ENCODE results near the gene ZNF692.
"Not testable (repeated sequence)": the region's sequence is repeated elsewhere in the genome, so short reads cannot be mapped to it uniquely, and the experiment has no call there.

The ZNF692 gene
- total RNA-seq, result 16.8 to 38.8 reads per million in 2 donors

GRCh38 chr1:248858891-248859889 is at the start of gene ZNF692:
TSS of gene ZNF692 (minus strand) at chr1:248859085. CDS start at chr1:248858309, 776 bp downstream.
- DNase-seq, result peak; percentile 92 to 99 (median 96)

DNA sequence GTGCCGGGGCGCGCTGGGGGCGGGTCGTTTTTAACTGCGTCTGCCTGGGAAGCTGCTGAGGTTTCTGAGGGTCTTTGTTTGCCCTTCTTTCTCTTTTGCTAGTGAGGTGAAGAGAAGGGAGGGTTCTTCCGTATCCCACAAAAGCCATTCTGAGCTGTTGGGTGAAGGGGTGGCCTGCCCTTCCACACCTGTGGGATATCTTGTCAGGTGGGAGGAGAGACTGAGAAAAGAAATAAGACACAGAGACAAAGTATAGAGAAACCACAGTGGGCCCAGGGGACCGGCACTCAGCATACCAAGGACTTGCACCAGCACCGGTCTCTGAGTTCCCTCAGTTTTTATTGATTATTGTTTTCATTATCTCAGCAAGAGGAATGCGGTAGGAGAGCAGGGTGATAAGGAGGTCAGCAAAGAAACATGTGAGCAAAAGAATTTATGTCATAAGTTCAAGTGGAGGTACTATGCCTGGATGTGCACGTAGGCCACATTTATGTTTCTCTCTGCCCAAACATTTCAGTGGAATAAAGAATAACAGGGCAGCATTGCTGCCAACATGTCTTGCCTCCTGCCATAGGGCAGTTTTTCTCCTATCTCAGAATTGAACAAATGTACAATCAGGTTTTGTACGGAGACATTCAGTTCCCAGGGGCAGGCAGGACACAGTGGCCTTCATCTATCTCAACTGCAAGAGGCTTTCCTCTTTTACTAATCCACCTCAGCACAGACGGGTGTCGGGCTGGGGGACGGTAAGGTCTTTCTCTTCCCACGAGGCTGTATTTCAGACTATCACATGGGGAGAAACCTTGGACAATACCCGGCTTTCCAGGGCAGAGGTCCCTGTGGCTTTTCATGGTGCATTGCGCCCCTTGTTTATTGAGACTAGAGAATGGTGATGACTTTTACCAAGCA is 48.1 kb upstream of the ZNF692 start:
- DNase-seq, result no peak

GRCh38 chr1:248906009-248906752 is 47.3 kb upstream of the ZNF692 start, which contains the start of gene PGBD2:
TSS of gene PGBD2 (plus strand) at chr1:248906235. CDS start at chr1:248913863, 7,628 bp downstream.
- peak; percentile 89 to 95 (median 91) for DNase-seq

DNA sequence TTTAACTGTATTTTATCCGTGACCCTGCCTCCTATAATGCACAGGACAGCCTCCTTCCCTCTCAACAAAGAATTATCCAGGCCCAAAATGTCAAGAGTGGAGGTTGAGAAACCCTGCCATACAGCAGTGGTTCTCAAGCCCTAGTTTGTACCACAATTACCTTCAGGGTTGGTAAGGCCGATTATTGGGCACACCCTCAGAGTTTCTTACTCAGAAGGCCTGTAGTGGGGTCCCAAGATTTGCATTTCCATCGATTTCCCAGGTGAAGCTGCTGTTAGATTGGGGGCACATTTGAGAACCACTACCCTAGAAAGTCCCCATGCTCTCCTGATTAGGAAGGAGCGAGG is 46.8 kb upstream of the ZNF692 start:
- no peak for DNase-seq

DNA sequence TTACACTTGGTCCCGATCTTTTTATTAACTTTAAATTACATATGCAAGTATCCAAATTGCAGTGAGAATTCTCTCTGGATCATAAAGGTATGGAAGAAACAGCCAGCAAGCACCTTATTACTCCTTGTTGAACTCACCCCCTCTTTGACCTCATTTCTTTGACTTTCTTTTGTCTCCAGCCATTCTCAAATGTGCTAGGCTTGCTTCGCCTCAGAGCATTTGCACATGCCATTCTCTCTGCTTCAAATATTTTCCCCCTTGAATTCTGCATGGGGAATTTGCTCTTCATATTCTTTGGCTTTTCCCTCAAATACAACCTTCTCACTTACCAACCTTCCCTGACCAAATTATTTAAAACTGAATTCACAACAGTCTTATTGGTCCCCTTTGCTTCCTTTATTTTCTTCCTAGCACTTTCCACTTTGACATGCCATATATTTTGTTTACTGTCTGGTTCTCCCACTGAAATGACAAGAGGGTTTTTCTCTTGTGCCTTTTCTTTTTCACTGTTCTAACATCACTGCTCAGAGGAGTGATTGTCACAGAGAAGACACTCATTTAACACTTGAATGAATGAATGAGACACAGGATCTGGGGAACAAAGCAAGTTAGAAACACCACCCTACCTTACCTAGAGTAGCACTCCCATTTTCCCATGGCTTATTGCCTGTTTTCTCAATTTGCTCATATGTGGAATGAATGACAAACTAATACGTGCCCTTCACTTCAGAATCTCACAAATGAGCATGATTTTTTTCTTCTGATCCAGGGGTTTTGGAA is 45.7 kb upstream of the ZNF692 start:
- no peak for DNase-seq

DNA sequence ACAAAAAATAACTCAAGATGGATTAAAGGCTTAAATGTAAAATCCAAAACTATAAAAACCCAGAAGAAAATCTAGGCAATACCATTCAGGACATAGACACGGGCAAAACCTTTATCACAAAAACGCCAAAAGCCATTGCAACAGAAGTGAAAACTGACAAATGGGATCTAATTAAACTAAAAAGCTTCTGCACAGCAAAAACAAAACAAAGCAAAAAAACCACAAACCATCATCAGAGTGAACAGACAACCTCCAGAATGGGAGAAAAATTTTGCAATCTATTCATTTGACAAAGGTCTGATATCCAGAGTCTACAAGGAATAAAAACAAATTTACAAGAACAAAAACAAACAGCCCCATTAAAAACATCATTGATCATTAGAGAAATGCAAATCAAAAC is 42.7 kb upstream of the ZNF692 start:
- peak in 1 of 5 experiments; percentile 53 for DNase-seq

DNA sequence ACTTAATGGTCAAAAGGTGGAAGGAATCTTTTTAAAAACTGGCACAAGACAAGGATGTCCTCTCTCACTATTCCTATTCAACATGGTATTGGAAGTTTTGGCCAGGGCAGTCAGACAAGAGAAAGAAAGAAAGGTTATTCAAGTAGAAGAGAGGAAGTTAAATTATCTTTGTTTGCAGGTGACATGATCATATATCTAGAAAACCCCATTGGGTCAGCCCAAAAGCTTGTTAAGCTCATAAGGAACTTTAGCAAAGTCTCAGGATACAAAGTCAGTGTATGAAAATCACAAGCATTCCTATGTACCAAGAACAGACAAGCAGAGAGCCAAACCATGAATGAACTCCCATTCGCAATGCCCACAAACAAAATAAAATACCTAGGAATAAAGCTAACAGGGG is 41.8 kb upstream of the ZNF692 start:
- DNase-seq, result no peak

GRCh38 chr1:248897412-248898337 is 38.8 kb upstream of the ZNF692 start:
- DNase-seq, result no peak

GRCh38 chr1:248894837-248895236 is 36.0 kb upstream of the ZNF692 start:
- DNase-seq, result no peak

GRCh38 chr1:248892590-248892989 is 33.7 kb upstream of the ZNF692 start:
- DNase-seq, result no peak

GRCh38 chr1:248891758-248892157 is 32.9 kb upstream of the ZNF692 start:
- DNase-seq, result no peak

DNA sequence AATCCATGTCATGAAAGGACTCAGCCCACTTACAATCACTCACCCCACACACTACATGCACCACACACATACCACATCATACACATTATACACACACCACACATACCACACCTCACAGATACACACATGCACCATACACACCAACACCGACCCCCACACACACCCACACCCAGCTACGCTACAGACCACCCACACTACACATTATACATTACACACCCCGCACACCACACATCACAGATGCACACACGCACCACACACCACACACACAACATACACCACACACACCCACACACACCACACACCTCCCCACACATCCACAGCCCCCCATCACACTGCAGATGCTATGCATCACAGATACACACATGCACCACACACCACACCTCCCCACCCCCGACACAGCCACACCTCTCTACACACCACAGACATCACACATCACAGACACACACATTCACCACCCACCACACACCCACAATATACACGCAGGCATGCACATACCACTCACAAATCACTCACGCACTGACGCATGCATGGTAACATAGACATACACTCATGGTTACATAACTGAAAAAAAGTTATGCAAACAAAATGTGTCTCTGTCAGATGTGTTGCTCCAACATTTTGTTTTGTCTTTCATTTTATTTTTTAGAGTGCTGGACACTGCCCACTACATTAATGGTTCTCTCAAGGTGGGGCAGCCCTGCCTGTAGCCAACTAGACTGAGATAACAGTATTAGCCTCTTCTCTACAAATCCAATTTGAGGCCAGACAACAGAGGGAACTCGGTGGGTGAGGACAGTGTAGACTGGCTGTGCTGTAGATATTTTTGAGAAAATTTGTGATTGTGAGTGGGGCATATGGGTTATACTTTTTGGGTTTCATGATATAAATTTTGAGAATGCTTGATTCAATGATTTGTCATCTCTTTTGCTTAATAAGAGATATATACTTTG is 31.9 kb upstream of the ZNF692 start:
- DNase-seq, result peak in 1 of 5 experiments; percentile 24

DNA sequence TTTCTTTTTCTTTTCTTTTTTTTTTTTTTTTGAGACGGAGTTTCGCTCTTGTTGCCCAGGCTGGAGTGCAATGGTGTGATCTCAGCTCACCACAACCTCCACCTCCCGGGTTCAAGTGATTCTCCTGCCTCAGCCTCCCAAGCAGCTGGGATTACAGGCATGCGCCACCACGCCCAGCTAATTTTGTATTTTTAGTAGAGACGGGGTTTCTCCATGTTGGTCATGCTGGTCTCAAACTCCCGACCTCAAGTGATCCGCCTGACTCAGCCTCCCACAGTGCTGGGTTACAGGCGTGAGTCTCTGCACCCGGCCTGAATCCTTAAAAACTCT is 31.0 kb upstream of the ZNF692 start:
- not testable (repeated sequence) for DNase-seq

- no peak for DNase-seq
Observed at GRCh38 chr1:248886237-248886895, 27.5 kb upstream of the ZNF692 start.

- no peak for DNase-seq
Observed at GRCh38 chr1:248885646-248886045, 26.8 kb upstream of the ZNF692 start.

DNA sequence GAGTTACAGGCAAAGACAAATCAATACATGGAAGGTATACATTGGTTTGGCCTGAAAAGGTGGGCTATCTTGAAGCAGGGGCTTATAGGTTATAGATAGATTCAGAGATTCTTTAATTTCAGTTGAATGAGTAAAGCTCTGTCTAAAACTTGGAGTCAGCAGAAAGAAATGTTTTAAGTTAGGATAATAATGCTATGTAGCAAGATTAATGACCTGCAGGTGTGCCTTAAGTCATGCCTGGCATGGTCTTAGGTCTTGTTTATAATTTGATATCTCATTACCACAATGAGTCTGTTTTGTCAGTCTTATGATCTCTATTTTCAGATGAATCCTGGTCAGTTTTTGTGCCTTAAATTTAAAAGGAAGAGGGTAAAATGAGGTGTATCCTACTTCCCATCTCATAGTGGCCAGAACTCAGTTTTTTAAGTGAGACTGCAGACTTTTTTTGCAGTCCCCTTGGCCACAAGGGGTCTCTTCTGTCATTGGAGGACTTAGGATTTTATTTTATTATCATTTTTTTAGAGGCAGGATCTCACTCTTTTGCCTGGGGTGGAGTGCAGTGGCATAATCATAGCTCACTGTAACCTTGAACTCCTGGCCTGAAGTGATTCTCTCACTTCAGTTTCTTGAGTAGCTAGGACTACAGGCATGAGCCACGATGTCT is 25.9 kb upstream of the ZNF692 start:
- no peak for DNase-seq

GRCh38 chr1:248882427-248882826 is 23.5 kb upstream of the ZNF692 start:
- not testable (repeated sequence) for DNase-seq

DNA sequence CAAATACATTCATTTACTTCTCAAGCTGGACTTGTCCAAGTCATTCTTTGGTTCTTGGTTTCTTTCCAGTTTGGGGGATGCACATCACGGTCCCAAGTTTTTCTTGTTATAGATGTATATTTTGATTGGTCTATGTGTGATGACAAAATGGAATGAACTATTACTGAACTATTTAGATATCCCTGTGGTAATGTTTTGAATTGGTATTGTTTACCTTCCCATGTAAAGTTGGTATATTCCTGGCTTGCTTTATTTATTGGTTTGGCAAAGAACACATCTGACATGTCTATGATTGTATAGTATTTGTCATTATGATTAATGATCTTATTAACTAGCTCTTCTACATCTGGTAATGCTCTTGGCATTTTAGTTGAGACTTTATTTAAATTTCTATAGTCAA is 22.4 kb upstream of the ZNF692 start:
- no peak for DNase-seq
